Hepatocyte (in vitro differentiated cells): ENCODE results near the gene ZBTB7C.

Source experiments
- EZH2phosphoT487 ChIP-seq: fragments of 200-600 bp; sonication (generic); IDR thresholded peaks from one replicate; pipeline ENCODE4 v1.6.1; 2018; ENCODE audit warnings: antibody characterized with exemption, mild to moderate bottlenecking, low read depth, moderate library complexity; ENCODE audit not compliant: unreplicated experiment, severe bottlenecking
- TF ChIP-seq, protein P1 (sequence below): fragments of 200-600 bp; sonication (generic); IDR thresholded peaks from 2 replicates; pipeline ENCODE4 v1.5.1; 2016; ENCODE audit warnings: antibody characterized with exemption, mild to moderate bottlenecking; ENCODE audit not compliant: poor library complexity

DNA sequence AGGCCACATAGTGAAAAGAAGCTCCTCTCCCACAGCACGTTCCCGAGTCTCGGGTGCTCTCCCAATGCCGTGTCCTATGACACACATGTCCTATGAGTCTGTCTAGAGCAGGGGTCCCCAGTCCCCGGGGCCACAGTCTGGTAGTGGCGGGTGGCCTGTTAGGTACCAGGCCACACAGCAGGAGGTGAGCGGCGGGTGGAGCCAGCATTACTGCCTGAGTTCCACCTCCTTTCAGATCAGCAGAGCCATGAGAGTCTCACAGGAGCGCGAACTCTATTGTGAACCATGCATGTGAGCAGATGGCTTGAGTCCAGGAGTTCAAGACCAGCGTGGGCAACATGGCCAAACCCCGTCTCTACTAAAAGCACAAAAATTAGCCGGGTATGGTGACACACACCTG is 112.6 kb downstream of the ZBTB7C start:
- TF ChIP-seq EZH2phosphoT487 = no peak
- TF ChIP-seq, protein P1, sequence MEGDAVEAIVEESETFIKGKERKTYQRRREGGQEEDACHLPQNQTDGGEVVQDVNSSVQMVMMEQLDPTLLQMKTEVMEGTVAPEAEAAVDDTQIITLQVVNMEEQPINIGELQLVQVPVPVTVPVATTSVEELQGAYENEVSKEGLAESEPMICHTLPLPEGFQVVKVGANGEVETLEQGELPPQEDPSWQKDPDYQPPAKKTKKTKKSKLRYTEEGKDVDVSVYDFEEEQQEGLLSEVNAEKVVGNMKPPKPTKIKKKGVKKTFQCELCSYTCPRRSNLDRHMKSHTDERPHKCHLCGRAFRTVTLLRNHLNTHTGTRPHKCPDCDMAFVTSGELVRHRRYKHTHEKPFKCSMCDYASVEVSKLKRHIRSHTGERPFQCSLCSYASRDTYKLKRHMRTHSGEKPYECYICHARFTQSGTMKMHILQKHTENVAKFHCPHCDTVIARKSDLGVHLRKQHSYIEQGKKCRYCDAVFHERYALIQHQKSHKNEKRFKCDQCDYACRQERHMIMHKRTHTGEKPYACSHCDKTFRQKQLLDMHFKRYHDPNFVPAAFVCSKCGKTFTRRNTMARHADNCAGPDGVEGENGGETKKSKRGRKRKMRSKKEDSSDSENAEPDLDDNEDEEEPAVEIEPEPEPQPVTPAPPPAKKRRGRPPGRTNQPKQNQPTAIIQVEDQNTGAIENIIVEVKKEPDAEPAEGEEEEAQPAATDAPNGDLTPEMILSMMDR = no peak
